H1 (cell line): ENCODE results near the gene GPR160.

ENCODE experiments used
- CTCF ChIP-seq, 3 experiments: IDR thresholded peaks; 1 replicate in 2 of 3; 2 replicates in 1 of 3; pipeline versions ENCODE4 v1.5.1 to v1.6.1; 2011; ENCODE audit warnings: low read length in 3 of 3, mild to moderate bottlenecking in 3 of 3, inconsistent platforms in 2 of 3, low read depth in 1 of 3, moderate library complexity in 1 of 3; ENCODE audit not compliant: insufficient read depth in 1 of 3; ENCODE audit errors: control extremely low read depth in 1 of 3
- HDAC6 ChIP-seq: IDR thresholded peaks from one replicate; pipeline ENCODE4 v1.7.1; 2012; ENCODE audit warnings: low read depth, mild to moderate bottlenecking, inconsistent platforms, low read length, moderate library complexity
- PHF8 ChIP-seq: fragments of 200-600 bp; sonication (generic); conservative IDR thresholded peaks from 2 replicates; pipeline ENCODE4 v1.7.1; 2012; ENCODE audit warnings: low read depth, mild to moderate bottlenecking, inconsistent platforms, low read length, moderate library complexity

GRCh38 chr3:170080605-170081004 is 42.8 kb downstream of the GPR160 start:
- TF ChIP-seq CTCF (IDR thresholded peaks at IDR 0.05; ENCODE audit: control extremely low read depth in 1 of 3, insufficient read depth in 1 of 3, low read depth in 1 of 3, low read length in 3 of 3): no peak
- TF ChIP-seq PHF8: no peak
- TF ChIP-seq HDAC6: no peak
